ENCODE data around the gene UTS2B. TPM values are rescaled to one million over a fixed set of nuclear protein-coding genes. Genes with fewer than 3 reads are reported as not detected.

UTS2B gene
- total and polyA plus RNA-seq, 11 donors = 0.17 to 1.1 (median 0.43) TPM; not detected in 8

DNA sequence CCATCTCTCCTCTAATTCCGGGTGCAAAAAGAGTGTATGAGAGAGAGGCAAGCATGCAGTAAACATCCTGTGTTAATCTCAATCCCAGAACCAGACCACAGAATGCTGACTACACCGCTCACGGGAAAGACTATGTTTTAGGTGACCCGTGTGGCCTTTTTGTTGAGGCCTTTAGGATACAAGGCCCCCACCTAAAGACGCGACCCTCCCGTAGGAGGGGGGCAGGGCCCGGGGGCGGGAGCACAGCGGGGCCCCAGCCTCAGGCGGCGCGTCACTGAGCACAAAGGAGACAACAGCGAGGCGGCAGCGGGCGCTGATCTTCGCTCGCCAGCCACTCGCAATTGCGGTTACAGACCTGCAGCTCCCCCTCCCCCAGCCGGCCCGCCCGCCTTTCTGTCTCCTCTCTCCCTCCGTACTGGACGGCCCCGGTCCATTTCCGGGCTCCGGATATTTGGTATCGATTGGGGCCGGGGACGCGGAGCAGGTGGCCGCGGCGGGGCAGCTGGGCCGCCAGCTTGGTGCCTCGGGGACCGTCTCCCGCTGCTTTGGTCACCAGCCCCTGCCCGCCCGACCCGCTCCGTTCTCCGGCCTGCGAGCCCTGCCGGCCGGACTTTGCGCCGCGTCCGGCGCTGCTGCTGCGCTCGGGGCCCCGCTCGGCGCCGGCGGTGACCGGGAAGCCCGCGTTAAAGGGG, 1.2 kb downstream of the UTS2B start, which contains the start of gene CCDC50:
CCDC50 (plus strand) TSS at position 433 of the 692 bp plus-strand sequence. CDS start 281 bp downstream, outside the sequence.
- Histone ChIP-seq H3K9me3 (no peaks in the 10 kb centered on the region), H3K27ac (peak within 1 kb of the TSS; percentile 92 to 98 (median 96)), H3K4me3 (peak within 1 kb of the TSS; percentile 72 to 99 (median 93)), H3K36me3 (no peaks in the 10 kb centered on the region), H3K27me3 (no peaks in the 10 kb centered on the region), H3K4me1 (peaks cover 7 to 50% (median 34%) of the 10 kb centered on the region in 12 donors)
- peak; percentile 72 to 94 (median 90) for ATAC-seq
- DNase-seq = peak; percentile 91 to 92 (median 91)
- intact Hi-C loops (cut with DNase I) = loop anchor here in 5 of 10 donors (5.0 to 10.0 kb wide), 6 partner anchors 37 to 84 kb away; no protein-coding TSS in a partner anchor
- peak in 1 of 2 donors; percentile 59 for TF ChIP-seq POLR2A (IDR thresholded peaks at IDR 0.05)
- TF ChIP-seq, protein P1, sequence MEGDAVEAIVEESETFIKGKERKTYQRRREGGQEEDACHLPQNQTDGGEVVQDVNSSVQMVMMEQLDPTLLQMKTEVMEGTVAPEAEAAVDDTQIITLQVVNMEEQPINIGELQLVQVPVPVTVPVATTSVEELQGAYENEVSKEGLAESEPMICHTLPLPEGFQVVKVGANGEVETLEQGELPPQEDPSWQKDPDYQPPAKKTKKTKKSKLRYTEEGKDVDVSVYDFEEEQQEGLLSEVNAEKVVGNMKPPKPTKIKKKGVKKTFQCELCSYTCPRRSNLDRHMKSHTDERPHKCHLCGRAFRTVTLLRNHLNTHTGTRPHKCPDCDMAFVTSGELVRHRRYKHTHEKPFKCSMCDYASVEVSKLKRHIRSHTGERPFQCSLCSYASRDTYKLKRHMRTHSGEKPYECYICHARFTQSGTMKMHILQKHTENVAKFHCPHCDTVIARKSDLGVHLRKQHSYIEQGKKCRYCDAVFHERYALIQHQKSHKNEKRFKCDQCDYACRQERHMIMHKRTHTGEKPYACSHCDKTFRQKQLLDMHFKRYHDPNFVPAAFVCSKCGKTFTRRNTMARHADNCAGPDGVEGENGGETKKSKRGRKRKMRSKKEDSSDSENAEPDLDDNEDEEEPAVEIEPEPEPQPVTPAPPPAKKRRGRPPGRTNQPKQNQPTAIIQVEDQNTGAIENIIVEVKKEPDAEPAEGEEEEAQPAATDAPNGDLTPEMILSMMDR (IDR thresholded peaks at IDR 0.05) = peak in 1 of 12 donors; percentile 19
- 0 to 4% (median 1%) methylated on average over 10 to 63 of the region's 63 CpGs for WGBS, 4 donors

DNA sequence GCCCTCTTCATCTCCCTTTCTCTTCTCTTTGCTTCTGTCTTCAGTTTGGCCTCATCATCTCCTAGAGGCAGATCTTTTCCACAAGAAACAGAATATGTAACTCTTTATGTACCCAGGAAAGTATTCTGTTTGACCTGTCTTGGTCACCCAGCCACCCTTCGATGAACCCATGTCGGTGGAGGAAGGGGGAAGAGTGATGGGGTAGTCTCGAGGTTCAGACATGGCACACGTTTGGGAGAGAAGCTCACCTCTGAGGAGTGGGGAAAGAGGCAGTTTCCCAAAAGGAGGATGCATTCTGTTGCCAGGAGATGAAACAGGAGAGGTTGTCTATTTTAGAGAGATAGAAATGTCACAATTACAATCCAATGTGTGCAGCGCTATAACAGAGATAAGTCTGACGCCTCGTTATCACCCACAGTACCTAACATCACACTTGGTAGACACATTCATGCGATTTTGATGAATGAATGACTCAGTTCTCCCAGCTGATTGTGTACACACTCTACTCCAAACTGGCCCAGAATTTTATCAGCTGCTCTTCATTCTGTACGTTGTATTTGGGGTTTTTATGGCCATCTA, 1.9 kb downstream of the UTS2B start:
- Histone ChIP-seq H3K4me1 (peaks cover 7 to 43% (median 28%) of the 10 kb centered on the region in 12 donors), H3K27me3 (no peaks in the 10 kb centered on the region), H3K9me3 (no peaks in the 10 kb centered on the region), H3K36me3 (no peaks in the 10 kb centered on the region), H3K27ac (peak overlapping the region; percentile 92 to 98 (median 96)), H3K4me3 (peak overlapping the region; percentile 72 to 99 (median 93))
- TF ChIP-seq, protein P1 (IDR thresholded peaks at IDR 0.05) = no peak
- TF ChIP-seq POLR2A (IDR thresholded peaks at IDR 0.05) = no peak
- WGBS, 4 donors = 42 to 53% (median 48%) methylated on average over 9 of the region's 9 CpGs
- intact Hi-C loops (cut with DNase I) = loop anchor here in 5 of 10 donors (5.0 to 10.0 kb wide), 6 partner anchors 36 to 84 kb away; no protein-coding TSS in a partner anchor
- ATAC-seq (peak; percentile 8 to 28 (median 10)), DNase-seq (no peak)

GRCh38 chr3:191327526-191327925, 2.8 kb downstream of the UTS2B start:
- 46 to 79% (median 56%) methylated on average over 2 of the region's 2 CpGs for WGBS, 4 donors
- no peak for DNase-seq

More at GRCh38 chr3:191327526-191327925, 2.8 kb downstream of the UTS2B start:
- Histone ChIP-seq H3K9me3 (no peaks in the 10 kb centered on the region), H3K4me1 (peaks cover 7 to 34% (median 19%) of the 10 kb centered on the region in 12 donors), H3K36me3 (no peaks in the 10 kb centered on the region), H3K4me3 (no peak overlapping the region), H3K27ac (peak overlapping the region in 2 of 12 donors; percentile 95 to 97), H3K27me3 (no peaks in the 10 kb centered on the region)
- no peak for ATAC-seq
- intact Hi-C loops (cut with DNase I) = loop anchor here in 5 of 10 donors (5.0 to 10.0 kb wide), 6 partner anchors 35 to 83 kb away; no protein-coding TSS in a partner anchor
- no peak for TF ChIP-seq POLR2A (IDR thresholded peaks at IDR 0.05)
- TF ChIP-seq, protein P1 (IDR thresholded peaks at IDR 0.05) = no peak
